ENCODE data around the gene VMAC. TPM values are rescaled to one million over a fixed set of nuclear protein-coding genes. Genes with fewer than 3 reads are reported as not detected.

Gene VMAC
- total and polyA plus RNA-seq, 2 of the 13 experiments (the other 11 are each of a cell fraction or from before 2014, with no cell fraction given), result 2.4 TPM

- TF ChIP-seq MED13 (CRISPR knock-in tag; IDR thresholded peaks at IDR 0.05) (no peak), CREBL2 (CRISPR knock-in tag; IDR thresholded peaks at IDR 0.05; ENCODE audit: borderline replicate concordance) (no peak), PATZ1 (CRISPR knock-in tag; IDR thresholded peaks at IDR 0.05) (no peak), TGIF2 (CRISPR knock-in tag; IDR thresholded peaks at IDR 0.05) (no peak), ZNF3 (CRISPR knock-in tag; IDR thresholded peaks at IDR 0.05) (no peak), KLF13 (CRISPR knock-in tag; IDR thresholded peaks at IDR 0.05) (no peak), ZNF713 (CRISPR knock-in tag; IDR thresholded peaks at IDR 0.05) (no peak), ZNF83 (CRISPR knock-in tag; IDR thresholded peaks at IDR 0.05; ENCODE audit: borderline replicate concordance) (no peak), RXRA (CRISPR knock-in tag; IDR thresholded peaks at IDR 0.05) (no peak; the same call in 1 of the 2 replicates), ZFX (CRISPR knock-in tag; IDR thresholded peaks at IDR 0.05; ENCODE audit: low read depth) (peak; percentile 95), TMF1 (CRISPR knock-in tag; IDR thresholded peaks at IDR 0.05; ENCODE audit: low read depth) (peak; percentile 68; the same call in 1 of the 2 replicates), MTA3 (CRISPR knock-in tag; IDR thresholded peaks at IDR 0.05) (no peak), ZNF446 (CRISPR knock-in tag; IDR thresholded peaks at IDR 0.05) (no peak), ZBTB44 (CRISPR knock-in tag; IDR thresholded peaks at IDR 0.05) (no peak), KDM6A (CRISPR knock-in tag; IDR thresholded peaks at IDR 0.05; ENCODE audit: low read depth) (no peak), ZNF207 (IDR thresholded peaks at IDR 0.05; ENCODE audit: borderline replicate concordance) (no peak), ZBTB43 (CRISPR knock-in tag; conservative IDR thresholded peaks at IDR 0.05) (0 out of 2 replicates have a peak, but pooled peaks have one; percentile 37), IRF1 (CRISPR knock-in tag; IDR thresholded peaks at IDR 0.05; ENCODE audit: low read depth) (no peak), PLRG1 (conservative IDR thresholded peaks at IDR 0.05) (no peak), SMYD3 (CRISPR knock-in tag; IDR thresholded peaks at IDR 0.05) (no peak), SIX1 (CRISPR knock-in tag; IDR thresholded peaks at IDR 0.05; ENCODE audit: borderline replicate concordance) (no peak), THYN1 (CRISPR knock-in tag; IDR thresholded peaks at IDR 0.05; ENCODE audit: borderline replicate concordance, low read depth) (no peak), PRDM4 (CRISPR knock-in tag; IDR thresholded peaks at IDR 0.05; ENCODE audit: borderline replicate concordance) (no peak)
Measured at GRCh38 chr19:5904352-5905113, at the start of gene VMAC (continued).
